Stimulated activated CD4-positive, alpha-beta T cell treated with anti-CD3 and anti-CD28 coated beads, Interleukin-15, amount 100 ng/mL, for 48 hours (primary cell): ENCODE results near the gene QSER1.
"Not testable (repeated sequence)": the region's sequence is repeated elsewhere in the genome, so short reads cannot be mapped to it uniquely, and the experiment has no call there.

Experiments
- DNase-seq, 2 donors: peaks; one replicate each; pipeline ENCODE4 v3.0.0-alpha.2; 2020; ENCODE audit warnings: low read depth in 2 of 2

Gene QSER1

GRCh38 chr11:32935462-32936029, 42.9 kb downstream of the QSER1 start:
- DNase-seq, result no peak

- not testable (repeated sequence) for DNase-seq
These were observed 43.6 kb downstream of the QSER1 start for GRCh38 chr11:32936178-32936577.

GRCh38 chr11:32937283-32937682, 44.7 kb downstream of the QSER1 start:
- DNase-seq, result not testable (repeated sequence)

- no peak for DNase-seq
These were observed 46.4 kb downstream of the QSER1 start for GRCh38 chr11:32939046-32939445.

GRCh38 chr11:32939866-32940265, 47.3 kb downstream of the QSER1 start:
- no peak for DNase-seq

GRCh38 chr11:32940865-32941264, 48.3 kb downstream of the QSER1 start:
- no peak for DNase-seq

GRCh38 chr11:32947978-32948377, 55.4 kb downstream of the QSER1 start:
- no peak for DNase-seq

- no peak for DNase-seq
These were observed 57.1 kb downstream of the QSER1 start for GRCh38 chr11:32949739-32950138.

GRCh38 chr11:32952421-32952820, 59.8 kb downstream of the QSER1 start:
- no peak for DNase-seq

GRCh38 chr11:32953700-32954099, 61.1 kb downstream of the QSER1 start:
- no peak for DNase-seq

GRCh38 chr11:32960553-32961164, 68.0 kb downstream of the QSER1 start:
- DNase-seq, result no peak

GRCh38 chr11:32962016-32962415, 69.4 kb downstream of the QSER1 start:
- no peak for DNase-seq

GRCh38 chr11:32963721-32964120, 71.1 kb downstream of the QSER1 start:
- DNase-seq, result no peak

GRCh38 chr11:32968541-32968940, 75.9 kb downstream of the QSER1 start:
- DNase-seq, result no peak

- not testable (repeated sequence) for DNase-seq
These were observed 79.6 kb downstream of the QSER1 start for GRCh38 chr11:32972233-32972632.

GRCh38 chr11:32972781-32973180, 80.2 kb downstream of the QSER1 start:
- DNase-seq, result no peak

GRCh38 chr11:32982626-32983025, 90.0 kb downstream of the QSER1 start:
- DNase-seq, result no peak

GRCh38 chr11:32983506-32983905, 90.9 kb downstream of the QSER1 start:
- no peak for DNase-seq

- no peak for DNase-seq
These were observed 93.0 kb downstream of the QSER1 start for GRCh38 chr11:32985600-32985999.

- DNase-seq, result no peak
These were observed 95.2 kb downstream of the QSER1 start for GRCh38 chr11:32987851-32988250.

GRCh38 chr11:32990481-32990880, 97.9 kb downstream of the QSER1 start:
- no peak for DNase-seq

GRCh38 chr11:32991427-32991826, 98.8 kb downstream of the QSER1 start:
- no peak for DNase-seq

GRCh38 chr11:32991898-32992297, 99.3 kb downstream of the QSER1 start:
- DNase-seq, result no peak

- no peak for DNase-seq
These were observed 107.6 kb downstream of the QSER1 start for GRCh38 chr11:33000181-33000580.
